SK-N-SH (cell line): Measurements from ENCODE around the gene SNRNP70. TPM values are rescaled to one million over a fixed set of nuclear protein-coding genes. Genes with fewer than 3 reads are reported as not detected.

ENCODE experiments used
- CTCF ChIA-PET: fragments of 300-600, 350-600 bp; formaldehyde crosslinking; extraction: SDS; loops from one replicate; lab custom pipeline; 2021; lab: Yijun Ruan, JAX
- POLR2A ChIA-PET: fragments of 350-600 bp; sonication (Branson Sonifier 250); formaldehyde crosslinking; extraction: SDS; loops from one replicate; lab custom pipeline; 2020; ENCODE audit warnings: antibody characterized with exemption, inconsistent platforms; lab: Yijun Ruan, JAX
- DNase-seq: peaks from one replicate; pipeline ENCODE4 v3.0.0; 2012
- H2AFZ ChIP-seq: fragments of 200-600 bp; sonication (generic); 2 replicates; pipeline ENCODE4 v1.8.1; 2016; ENCODE audit warnings: antibody characterized with exemption, mild to moderate bottlenecking, low read depth
- H3F3A ChIP-seq: fragments of 200-600 bp; sonication (generic); replicated peaks from 2 replicates; pipeline ENCODE3; 2016; ENCODE audit warnings: antibody characterized with exemption, mild to moderate bottlenecking; ENCODE audit not compliant: insufficient read depth
- H3K27ac ChIP-seq, 2 experiments: fragments of 200-500 bp in 1 of 2; fragments of 200-600 bp in 1 of 2; sonication (Bioruptor generic) in 1 of 2; sonication (generic), shearing (Covaris generic) in 1 of 2; 2 replicates each; pipeline versions ENCODE4 v1.5.1 to v1.6.1; 2014 to 2016; ENCODE audit warnings: low read depth in 2 of 2, inconsistent platforms in 1 of 2, low read length in 1 of 2, mild to moderate bottlenecking in 1 of 2, mixed read lengths in 1 of 2
- H3K27me3 ChIP-seq: fragments of 200-600 bp; sonication (generic), shearing (Covaris generic); 2 replicates; pipeline ENCODE4 v1.6.1; 2016; ENCODE audit warnings: mixed run types; ENCODE audit not compliant: insufficient read depth
- H3K36me3 ChIP-seq, 2 experiments: fragments of 200-500 bp in 1 of 2; fragments of 200-600 bp in 1 of 2; sonication (Bioruptor generic) in 1 of 2; sonication (generic) in 1 of 2; replicated peaks in 1 of 2; 2 replicates each; pipeline versions ENCODE3 to v1.5.1; 2014 to 2016; ENCODE audit warnings: low read length in 1 of 2, mild to moderate bottlenecking in 1 of 2; ENCODE audit not compliant: insufficient read depth in 2 of 2, control insufficient read depth in 1 of 2
- H3K4me1 ChIP-seq, 2 experiments: fragments of 200-500 bp in 1 of 2; fragments of 200-600 bp in 1 of 2; sonication (Bioruptor generic) in 1 of 2; sonication (generic), shearing (Covaris generic) in 1 of 2; 2 replicates each; pipeline versions ENCODE4 v1.5.1 to v1.6.1; 2014 to 2016; ENCODE audit warnings: low read depth in 1 of 2, low read length in 1 of 2, mixed run types in 1 of 2; ENCODE audit not compliant: insufficient read depth in 2 of 2, control insufficient read depth in 1 of 2
- H3K4me2 ChIP-seq: fragments of 200-600 bp; sonication (generic), shearing (Covaris generic); 2 replicates; pipeline ENCODE4 v1.6.1; 2017; ENCODE audit warnings: mixed run types
- H3K4me3 ChIP-seq, 2 experiments: fragments of 200-500 bp in 1 of 2; fragments of 200-600 bp in 1 of 2; sonication (Bioruptor generic) in 1 of 2; sonication (generic), shearing (Covaris generic) in 1 of 2; 2 replicates each; pipeline versions ENCODE4 v1.5.1 to v1.8.1; 2014 to 2016; ENCODE audit warnings: low read depth in 2 of 2, inconsistent platforms in 1 of 2, low read length in 1 of 2, mild to moderate bottlenecking in 1 of 2, mixed read lengths in 1 of 2, moderate library complexity in 1 of 2
- H3K79me2 ChIP-seq: fragments of 200-600 bp; sonication (generic); 2 replicates; pipeline ENCODE4 v1.8.1; 2017; ENCODE audit warnings: mild to moderate bottlenecking; ENCODE audit not compliant: insufficient read depth
- H3K9ac ChIP-seq: fragments of 200-600 bp; sonication (generic); 2 replicates; pipeline ENCODE4 v1.6.1; 2017; ENCODE audit warnings: mixed run types
- H3K9me2 ChIP-seq: fragments of 200-600 bp; sonication (generic); 2 replicates; pipeline ENCODE4 v1.6.1; 2017; ENCODE audit warnings: mixed run types
- H3K9me3 ChIP-seq: fragments of 200-600 bp; sonication (generic); 2 replicates; pipeline ENCODE4 v1.6.1; 2017; ENCODE audit warnings: mixed run types, mild to moderate bottlenecking, moderate library complexity
- H4K20me1 ChIP-seq: fragments of 200-600 bp; sonication (generic); 2 replicates; pipeline ENCODE4 v1.6.1; 2017; ENCODE audit warnings: mild to moderate bottlenecking, mixed run types; ENCODE audit not compliant: insufficient read depth
- EP300 ChIP-seq, 2 experiments: IDR thresholded peaks; 2 replicates each; pipeline versions ENCODE4 v1.4.0 to v1.6.1; 2012; ENCODE audit warnings: borderline replicate concordance in 1 of 2, low read depth in 1 of 2, low read length in 1 of 2
- FOXJ3 ChIP-seq: sonication (generic); formaldehyde crosslinking; IDR thresholded peaks from 2 replicates; pipeline ENCODE4 v1.5.1; 2020; ENCODE audit warnings: mild to moderate bottlenecking, missing genetic modification reagents
- GABPA ChIP-seq: IDR thresholded peaks from 2 replicates; pipeline ENCODE4 v1.4.0; 2012; ENCODE audit warnings: low read depth, mild to moderate bottlenecking
- GATA2 ChIP-seq: sonication (generic); formaldehyde crosslinking; IDR thresholded peaks from 2 replicates; pipeline ENCODE4 v1.5.0; 2020; ENCODE audit warnings: mild to moderate bottlenecking, missing genetic modification reagents
- MEF2A ChIP-seq: IDR thresholded peaks from 2 replicates; pipeline ENCODE4 v1.4.0; 2012; ENCODE audit warnings: low read depth, borderline replicate concordance
- MXI1 ChIP-seq: IDR thresholded peaks from 2 replicates; pipeline ENCODE4 v1.6.1; 2012; ENCODE audit warnings: mild to moderate bottlenecking, low read depth, low read length, improper control_type of control experiment
- NFIC ChIP-seq: IDR thresholded peaks from 2 replicates; pipeline ENCODE4 v1.4.0; 2012; ENCODE audit warnings: borderline replicate concordance
- RCOR1 ChIP-seq: fragments of 150-350 bp; IDR thresholded peaks from 2 replicates; pipeline ENCODE4 v1.6.1; 2017; ENCODE audit warnings: antibody characterized with exemption, low read length
- REST ChIP-seq: IDR thresholded peaks from 2 replicates; pipeline ENCODE4 v1.6.1; 2012; ENCODE audit warnings: mild to moderate bottlenecking, low read depth, low read length, moderate library complexity
- RXRA ChIP-seq: IDR thresholded peaks from 2 replicates; pipeline ENCODE4 v1.4.0; 2012; ENCODE audit warnings: low read depth, mild to moderate bottlenecking, borderline replicate concordance
- SIN3A ChIP-seq: IDR thresholded peaks from 2 replicates; pipeline ENCODE4 v1.6.1; 2012; ENCODE audit warnings: low read depth, mild to moderate bottlenecking, low read length, moderate library complexity, borderline replicate concordance
- TAF1 ChIP-seq: IDR thresholded peaks from 2 replicates; pipeline ENCODE4 v1.6.1; 2012; ENCODE audit warnings: low read depth, mild to moderate bottlenecking, low read length, moderate library complexity, borderline replicate concordance
- TCF12 ChIP-seq: IDR thresholded peaks from 2 replicates; pipeline ENCODE4 v1.4.0; 2012
- TEAD4 ChIP-seq: IDR thresholded peaks from 2 replicates; pipeline ENCODE4 v1.4.0; 2012; ENCODE audit warnings: mild to moderate bottlenecking, borderline replicate concordance; ENCODE audit not compliant: insufficient read depth
- USF1 ChIP-seq: IDR thresholded peaks from 2 replicates; pipeline ENCODE4 v1.4.0; 2012; ENCODE audit warnings: low read depth, borderline replicate concordance
- WGBS: methylation state at CpG from one replicate; pipeline ENCODE4 v1.1.6; 2017; ENCODE audit warnings: low lambda C conversion rate; 5-methylcytosine and 5-hydroxymethylcytosine counted together
- polyA plus RNA-seq, 3 experiments: library from polyadenylated mRNA; depleted of rRNA; stranded (reverse); fragments of >200 nt; gene quantifications; 2 replicates each; pipeline ENCODE4 v1.2.3, GENCODE V29; 2012

SNRNP70 gene
- polyA plus RNA-seq, 1 of the 3 experiments (the other 2 are of a cell fraction): 359 TPM

GRCh38 chr19:49155005-49155819 lies 70.0 kb downstream of the SNRNP70 start, which contains the start of gene HRC:
Gene HRC, minus strand, starts transcription at chr19:49155396. Its CDS starts 159 bp downstream, at chr19:49155237.
- no peaks in the 10 kb centered on the region for H3K9me2 ChIP-seq
- H3K79me2 ChIP-seq: peaks cover 23% of the 10 kb centered on the region
- H3K4me2 ChIP-seq: no peak within 1 kb of the TSS
- no peaks in the 10 kb centered on the region for H3K9me3 ChIP-seq
- no peaks in the 10 kb centered on the region for H3K27me3 ChIP-seq
- TF ChIP-seq FOXJ3 (CRISPR knock-in tag) (no peak), RCOR1 (no peak), GATA2 (no peak), MXI1 (no peak), RXRA (no peak), TEAD4 (no peak), TCF12 (no peak)
- H3K9ac ChIP-seq: no peak within 1 kb of the TSS
- WGBS: 84% methylated on average over 17 of the region's 19 CpGs
- H3K36me3 ChIP-seq: no peaks in the 10 kb centered on the region
- H3K4me3 ChIP-seq: no peak within 1 kb of the TSS
- ChIA-PET POLR2A (no interaction called here), CTCF (interaction anchor here (0.9 to 1.4 kb wide), 6 partner anchors 9 to 81 kb away, joined by 3 to 5 read pairs (median 3); no protein-coding TSS in a partner anchor)
- peaks cover 0 to 19% of the 10 kb centered on the region in 2 experiments; a peak in 1 of 4 replicates for H3K4me1 ChIP-seq
- DNase-seq: no peak
- no peak within 1 kb of the TSS for H3K27ac ChIP-seq
- peaks cover 12% of the 10 kb centered on the region for H3F3A ChIP-seq
- no peaks in the 10 kb centered on the region; the same call in 1 of the 2 replicates for H4K20me1 ChIP-seq
- H2AFZ ChIP-seq: no peak within 1 kb of the TSS

GRCh38 chr19:49155820-49156346 lies 70.6 kb downstream of the SNRNP70 start:
- CTCF ChIA-PET: interaction anchor here (1.1 to 1.4 kb wide), 2 partner anchors 10 to 58 kb away, joined by 4 to 5 read pairs; no protein-coding TSS in a partner anchor
- TF ChIP-seq GABPA (no peak), REST (no peak), NFIC (no peak), EP300 (IDR thresholded peaks at IDR 0.05; ENCODE audit: borderline replicate concordance in 1 of 2, low read depth in 1 of 2, low read length in 1 of 2) (no peak), MEF2A (no peak), GATA2 (no peak), TAF1 (no peak), USF1 (no peak), SIN3A (no peak), TCF12 (no peak)
- no peak overlapping the region for H3K9ac ChIP-seq

More at GRCh38 chr19:49155820-49156346, 70.6 kb downstream of the SNRNP70 start:
- peaks cover 3% of the 10 kb centered on the region; the same call in 1 of the 2 replicates for H4K20me1 ChIP-seq
- 80% methylated on average over 4 of the region's 4 CpGs for WGBS
- H3K27me3 ChIP-seq: no peaks in the 10 kb centered on the region
- peaks cover 0 to 18% of the 10 kb centered on the region in 2 experiments; a peak in 1 of 4 replicates for H3K4me1 ChIP-seq
- H3K79me2 ChIP-seq: peaks cover 23% of the 10 kb centered on the region
- no peak for DNase-seq
- POLR2A ChIA-PET: no interaction called here
- no peaks in the 10 kb centered on the region for H3K36me3 ChIP-seq
- H3K4me2 ChIP-seq: no peak overlapping the region
- H2AFZ ChIP-seq: no peak overlapping the region
- H3F3A ChIP-seq: peaks cover 15% of the 10 kb centered on the region
- no peak overlapping the region for H3K4me3 ChIP-seq
- no peaks in the 10 kb centered on the region for H3K9me3 ChIP-seq
- H3K9me2 ChIP-seq: no peaks in the 10 kb centered on the region
- H3K27ac ChIP-seq: no peak overlapping the region
